ENCODE measurements around the gene MLANA. TPM values are rescaled to one million over a fixed set of nuclear protein-coding genes. Genes with fewer than 3 reads are reported as not detected.

MLANA gene
- total and polyA plus RNA-seq, 9 donors = 0.44 to 5.7 (median 0.66) TPM; not detected in 1

DNA sequence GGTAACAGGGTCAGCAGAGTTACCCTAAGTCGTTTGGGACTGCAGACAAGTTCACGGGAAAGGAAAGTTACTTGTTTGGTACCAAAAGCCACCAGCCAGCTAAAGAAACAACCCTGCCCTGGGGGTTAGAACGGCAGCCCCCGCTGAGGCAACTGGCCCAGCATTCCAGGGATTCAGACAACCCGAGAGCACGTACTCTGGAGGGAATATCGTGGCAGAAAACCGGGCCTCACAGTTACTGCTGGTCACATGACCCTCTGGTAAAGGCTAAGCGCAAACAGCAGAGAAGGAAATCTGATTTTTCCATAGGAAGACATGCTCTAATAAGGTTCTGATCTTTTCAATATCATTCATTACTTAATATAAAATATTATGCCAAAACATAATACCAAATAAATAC is 22.5 kb upstream of the MLANA start:
- Histone ChIP-seq H3K36me3 (ENCODE audit: control insufficient read depth, insufficient read depth, low read length) (no peaks in the 10 kb centered on the region), H3K9me3 (replicated peaks; ENCODE audit: control insufficient read depth, low read depth, low read length) (no peaks in the 10 kb centered on the region), H3K4me1 (ENCODE audit: control insufficient read depth, insufficient read depth, low read length) (no peaks in the 10 kb centered on the region), H3K27me3 (ENCODE audit: control insufficient read depth, insufficient read depth, low read length) (no peaks in the 10 kb centered on the region), H3K27ac (ENCODE audit: low read length) (no peak overlapping the region), H3K4me3 (ENCODE audit: low read length) (no peak overlapping the region)
- 50% methylated on average over 8 of the region's 9 CpGs for WGBS (ENCODE audit: insufficient coverage)
- DNase-seq = no peak

DNA sequence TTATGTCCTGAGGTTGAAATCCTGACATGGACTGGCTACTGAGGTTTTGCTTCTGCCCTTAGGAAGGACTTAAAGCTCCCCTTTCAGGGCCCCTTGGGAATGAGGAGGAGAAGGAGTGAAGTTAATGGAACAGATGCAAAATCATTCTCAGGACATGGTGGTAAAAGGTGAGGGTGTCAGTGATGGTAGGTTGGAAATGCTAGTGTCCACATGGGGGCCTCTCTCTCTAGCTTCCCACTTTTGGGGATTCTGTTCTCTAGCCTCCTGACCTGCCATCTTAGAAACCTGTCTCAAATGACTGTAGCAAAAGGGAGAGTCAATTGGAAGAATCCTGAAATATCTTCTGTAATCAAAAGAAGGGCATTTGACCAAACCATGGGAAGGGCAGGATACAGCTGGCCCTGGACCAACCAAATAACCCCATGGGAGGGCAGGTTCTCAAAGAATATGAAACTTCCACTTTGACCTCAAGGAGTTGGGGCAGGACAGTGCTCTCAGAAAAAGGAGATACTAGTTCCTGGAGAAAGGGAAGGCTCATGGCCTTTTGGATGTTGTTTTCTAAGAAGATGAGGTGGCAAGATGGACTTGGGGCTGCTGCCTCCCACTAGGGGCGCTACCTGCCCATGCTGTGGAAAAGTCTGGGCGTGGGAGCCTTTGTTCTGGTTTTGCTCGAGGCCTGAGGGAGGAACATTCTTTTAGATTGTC is 21.2 kb upstream of the MLANA start:
- H3K27me3 ChIP-seq (ENCODE audit: control insufficient read depth, insufficient read depth, low read length) = no peaks in the 10 kb centered on the region
- no peaks in the 10 kb centered on the region for H3K4me1 ChIP-seq (ENCODE audit: control insufficient read depth, insufficient read depth, low read length)
- 63% methylated on average over 3 of the region's 3 CpGs for WGBS (ENCODE audit: insufficient coverage)
- H3K4me3 ChIP-seq (ENCODE audit: low read length) = no peak overlapping the region
- no peak for DNase-seq
- H3K9me3 ChIP-seq (replicated peaks; ENCODE audit: control insufficient read depth, low read depth, low read length) = no peaks in the 10 kb centered on the region
- H3K36me3 ChIP-seq (ENCODE audit: control insufficient read depth, insufficient read depth, low read length) = no peaks in the 10 kb centered on the region
- H3K27ac ChIP-seq (ENCODE audit: low read length) = no peak overlapping the region

DNA sequence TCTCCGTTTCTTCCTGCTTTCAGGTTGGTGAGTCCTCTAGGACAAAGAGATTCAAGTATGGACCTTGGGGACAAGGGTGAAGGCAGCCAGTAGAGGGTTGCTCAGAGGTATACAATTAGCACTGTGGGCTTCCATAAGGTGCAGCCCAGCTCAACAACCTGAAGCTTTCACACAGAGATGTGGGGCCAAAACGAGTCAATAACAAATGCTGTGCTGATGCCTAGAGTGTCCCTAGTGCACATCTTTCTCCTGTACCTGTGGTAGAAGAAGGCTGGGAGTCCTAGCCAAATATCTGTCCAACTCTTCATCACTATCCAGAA is 20.7 kb upstream of the MLANA start:
- Histone ChIP-seq H3K4me1 (ENCODE audit: control insufficient read depth, insufficient read depth, low read length) (no peaks in the 10 kb centered on the region), H3K4me3 (ENCODE audit: low read length) (no peak overlapping the region), H3K27me3 (ENCODE audit: control insufficient read depth, insufficient read depth, low read length) (no peaks in the 10 kb centered on the region), H3K36me3 (ENCODE audit: control insufficient read depth, insufficient read depth, low read length) (no peaks in the 10 kb centered on the region), H3K9me3 (replicated peaks; ENCODE audit: control insufficient read depth, low read depth, low read length) (no peaks in the 10 kb centered on the region), H3K27ac (ENCODE audit: low read length) (no peak overlapping the region)
- no CpG with 5 or more reads among the region's 2 CpGs for WGBS (ENCODE audit: insufficient coverage)
- DNase-seq = no peak

DNA sequence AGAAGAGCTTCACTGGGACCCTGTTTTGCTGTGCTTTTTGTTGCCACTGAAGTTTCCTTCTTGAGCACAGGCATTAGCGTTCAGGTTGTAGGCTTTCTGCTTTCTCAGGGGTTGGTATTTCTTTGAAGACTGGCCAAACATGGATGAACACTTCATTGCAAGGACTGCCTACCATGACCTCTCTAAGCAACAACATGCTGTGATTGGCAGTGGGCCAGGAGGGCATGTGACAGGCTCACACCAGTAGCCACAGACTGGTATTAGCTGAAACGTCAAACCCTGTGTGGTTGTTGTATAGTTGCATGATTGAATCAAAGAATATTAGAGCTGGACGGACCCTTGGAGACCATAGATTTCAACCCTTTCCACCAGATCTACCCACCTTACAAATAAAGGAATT is 20.0 kb upstream of the MLANA start:
- no peak for DNase-seq

DNA sequence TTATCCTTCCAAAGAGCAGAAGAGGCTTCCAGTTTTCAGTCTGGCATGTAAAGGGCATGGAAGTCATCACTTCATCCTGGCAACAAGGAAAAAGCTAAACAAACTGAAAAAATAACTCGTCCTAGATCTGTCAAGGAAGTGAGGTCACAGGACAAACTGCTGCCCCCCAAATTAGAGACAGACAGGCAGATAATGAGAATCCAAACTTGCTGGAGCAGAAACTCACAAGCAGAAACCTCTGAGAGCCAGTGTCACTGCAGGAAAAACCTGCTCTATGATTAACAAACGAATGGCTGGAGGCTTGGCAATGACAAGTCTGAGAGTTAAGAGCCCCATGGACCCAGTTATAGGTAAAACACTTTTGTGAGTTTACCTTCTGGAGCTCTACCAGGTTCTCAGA is 18.9 kb upstream of the MLANA start:
- Histone ChIP-seq H3K4me1 (ENCODE audit: control insufficient read depth, insufficient read depth, low read length) (no peaks in the 10 kb centered on the region), H3K36me3 (ENCODE audit: control insufficient read depth, insufficient read depth, low read length) (no peaks in the 10 kb centered on the region), H3K9me3 (replicated peaks; ENCODE audit: control insufficient read depth, low read depth, low read length) (no peaks in the 10 kb centered on the region), H3K27ac (ENCODE audit: low read length) (no peak overlapping the region), H3K27me3 (ENCODE audit: control insufficient read depth, insufficient read depth, low read length) (no peaks in the 10 kb centered on the region), H3K4me3 (ENCODE audit: low read length) (no peak overlapping the region)
- WGBS (ENCODE audit: insufficient coverage) = 50% methylated on average over 1 of the region's 2 CpGs
- no peak for DNase-seq

More for the DNA sequence above, 20.0 kb upstream of the MLANA start:
- WGBS (ENCODE audit: insufficient coverage) = no CpG with 5 or more reads among the region's 3 CpGs
- no peaks in the 10 kb centered on the region for H3K9me3 ChIP-seq (replicated peaks; ENCODE audit: control insufficient read depth, low read depth, low read length)
- H3K4me1 ChIP-seq (ENCODE audit: control insufficient read depth, insufficient read depth, low read length) = no peaks in the 10 kb centered on the region
- H3K36me3 ChIP-seq (ENCODE audit: control insufficient read depth, insufficient read depth, low read length) = no peaks in the 10 kb centered on the region
- H3K27me3 ChIP-seq (ENCODE audit: control insufficient read depth, insufficient read depth, low read length) = no peaks in the 10 kb centered on the region
- H3K27ac ChIP-seq (ENCODE audit: low read length) = no peak overlapping the region
- no peak overlapping the region for H3K4me3 ChIP-seq (ENCODE audit: low read length)

DNA sequence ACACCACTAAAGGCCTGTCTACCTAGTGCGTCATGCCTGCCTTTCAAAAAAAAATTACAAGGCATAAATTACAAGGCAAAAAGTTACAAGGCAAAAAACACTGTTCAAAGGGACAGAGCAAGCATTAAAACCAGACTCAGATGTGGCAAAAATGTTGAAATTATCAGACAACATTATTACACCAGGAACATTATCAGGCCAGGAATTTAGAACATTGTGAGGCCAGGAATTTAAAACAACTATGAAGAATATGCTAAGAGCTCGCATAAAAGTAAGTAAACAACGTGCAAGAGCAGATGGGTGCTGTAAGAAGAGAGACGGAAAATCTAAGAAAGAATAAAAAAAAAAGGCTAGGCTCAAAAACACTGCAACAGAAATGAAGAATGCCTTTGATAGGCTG is 18.2 kb upstream of the MLANA start:
- H3K4me3 ChIP-seq (ENCODE audit: low read length) = no peak overlapping the region
- WGBS (ENCODE audit: insufficient coverage) = 90% methylated on average over 2 of the region's 4 CpGs
- H3K9me3 ChIP-seq (replicated peaks; ENCODE audit: control insufficient read depth, low read depth, low read length) = no peaks in the 10 kb centered on the region
- no peak for DNase-seq
- no peaks in the 10 kb centered on the region for H3K36me3 ChIP-seq (ENCODE audit: control insufficient read depth, insufficient read depth, low read length)
- no peaks in the 10 kb centered on the region for H3K27me3 ChIP-seq (ENCODE audit: control insufficient read depth, insufficient read depth, low read length)
- H3K4me1 ChIP-seq (ENCODE audit: control insufficient read depth, insufficient read depth, low read length) = no peaks in the 10 kb centered on the region
- H3K27ac ChIP-seq (ENCODE audit: low read length) = no peak overlapping the region

DNA sequence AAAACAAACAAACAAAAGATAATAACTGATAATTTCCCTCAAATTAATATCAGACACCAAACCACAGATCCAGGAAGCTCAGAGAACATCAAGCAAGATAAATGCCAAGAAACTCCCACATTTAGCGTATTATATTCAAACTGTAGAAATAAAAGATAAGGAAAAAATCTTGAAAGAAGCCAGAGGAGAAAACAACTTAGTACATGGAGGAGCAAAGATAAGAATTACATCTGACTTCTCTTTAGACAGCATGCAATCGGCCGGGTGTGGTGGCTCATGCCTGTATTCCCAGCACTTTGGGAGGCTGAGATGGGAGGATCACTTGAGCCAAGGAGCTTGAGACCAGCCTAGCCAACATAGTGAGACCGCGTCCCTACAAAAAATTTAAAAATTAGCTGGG is 17.2 kb upstream of the MLANA start:
- no peaks in the 10 kb centered on the region for H3K36me3 ChIP-seq (ENCODE audit: control insufficient read depth, insufficient read depth, low read length)
- no peaks in the 10 kb centered on the region for H3K9me3 ChIP-seq (replicated peaks; ENCODE audit: control insufficient read depth, low read depth, low read length)
- H3K4me3 ChIP-seq (ENCODE audit: low read length) = no peak overlapping the region
- H3K27me3 ChIP-seq (ENCODE audit: control insufficient read depth, insufficient read depth, low read length) = no peaks in the 10 kb centered on the region
- no peaks in the 10 kb centered on the region for H3K4me1 ChIP-seq (ENCODE audit: control insufficient read depth, insufficient read depth, low read length)
- H3K27ac ChIP-seq (ENCODE audit: low read length) = no peak overlapping the region
- DNase-seq = no peak
- 100% methylated on average over 3 of the region's 5 CpGs for WGBS (ENCODE audit: insufficient coverage)

DNA sequence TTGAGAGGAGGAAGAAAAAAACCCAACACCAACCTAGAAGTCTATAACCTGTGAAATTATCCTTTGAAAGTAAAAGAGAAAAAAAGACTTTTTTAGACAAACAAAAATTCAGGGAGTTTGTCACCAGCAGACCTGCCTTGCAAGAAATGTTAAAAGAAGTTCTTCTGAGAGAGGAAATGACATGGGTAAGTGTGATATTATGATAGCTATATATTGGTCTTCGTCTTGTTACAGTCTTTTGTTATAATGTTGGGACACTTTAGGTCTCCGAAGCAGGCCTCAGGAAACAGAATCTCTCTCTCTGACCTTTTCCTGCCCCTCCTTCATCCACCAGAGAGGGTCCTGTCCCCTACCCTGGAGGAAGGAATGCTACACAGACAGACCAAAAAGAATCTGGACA is 16.6 kb upstream of the MLANA start:
- no CpG with 5 or more reads among the region's 2 CpGs for whole genome bisulfite sequencing (ENCODE audit: insufficient coverage)
- H3K9me3 ChIP-seq (replicated peaks; ENCODE audit: control insufficient read depth, low read depth, low read length) = no peaks in the 10 kb centered on the region
- no peaks in the 10 kb centered on the region for H3K36me3 ChIP-seq (ENCODE audit: control insufficient read depth, insufficient read depth, low read length)
- no peaks in the 10 kb centered on the region for H3K4me1 ChIP-seq (ENCODE audit: control insufficient read depth, insufficient read depth, low read length)
- DNase-seq = no peak
- no peaks in the 10 kb centered on the region for H3K27me3 ChIP-seq (ENCODE audit: control insufficient read depth, insufficient read depth, low read length)
- no peak overlapping the region for H3K4me3 ChIP-seq (ENCODE audit: low read length)
- H3K27ac ChIP-seq (ENCODE audit: low read length) = no peak overlapping the region

DNA sequence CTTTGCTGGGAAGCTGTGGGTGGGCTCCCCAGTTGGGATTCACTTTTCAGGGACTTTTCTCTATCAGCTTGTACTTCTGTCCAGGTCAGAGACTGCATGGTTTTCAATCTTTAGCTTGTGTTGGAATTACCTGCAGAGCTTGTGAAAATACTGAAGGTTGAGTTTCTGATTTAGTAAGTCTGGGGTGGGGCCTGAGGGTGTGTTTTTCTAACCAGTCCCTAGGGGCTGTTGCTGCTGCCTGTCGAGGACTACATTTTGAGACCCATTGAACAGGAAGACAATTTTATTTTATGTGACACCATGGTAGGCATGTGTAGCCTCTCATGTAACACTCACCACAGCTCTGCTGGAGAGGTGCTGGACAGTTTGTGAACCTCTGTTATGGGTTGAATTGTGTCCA is 14.7 kb upstream of the MLANA start:
- Histone ChIP-seq H3K27ac (ENCODE audit: low read length) (no peak overlapping the region), H3K9me3 (replicated peaks; ENCODE audit: control insufficient read depth, low read depth, low read length) (no peaks in the 10 kb centered on the region), H3K36me3 (ENCODE audit: control insufficient read depth, insufficient read depth, low read length) (no peaks in the 10 kb centered on the region), H3K4me3 (ENCODE audit: low read length) (no peak overlapping the region), H3K4me1 (ENCODE audit: control insufficient read depth, insufficient read depth, low read length) (no peaks in the 10 kb centered on the region), H3K27me3 (ENCODE audit: control insufficient read depth, insufficient read depth, low read length) (no peaks in the 10 kb centered on the region)
- no peak for DNase-seq
- no CpG with 5 or more reads among the region's 1 CpG for WGBS (ENCODE audit: insufficient coverage)

DNA sequence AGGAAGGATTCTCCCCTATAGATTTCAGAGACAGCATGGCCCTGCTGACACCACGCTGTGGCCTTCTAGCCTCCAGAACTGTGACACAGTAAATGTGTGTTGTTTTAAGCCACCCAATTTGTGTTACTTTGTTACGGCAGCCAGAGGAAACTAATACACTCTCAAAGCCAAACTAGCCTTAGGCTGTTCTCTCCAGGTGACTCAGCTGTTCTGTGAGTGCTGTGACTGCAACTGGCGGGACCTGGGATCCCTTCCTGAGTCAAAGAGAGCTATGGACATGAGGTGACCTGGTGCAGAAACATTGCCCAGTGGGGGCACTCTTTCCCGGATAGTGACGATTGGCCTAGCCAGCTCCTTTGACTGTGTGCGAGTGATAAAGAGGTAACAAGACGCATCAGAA is 14.0 kb upstream of the MLANA start:
- no peaks in the 10 kb centered on the region for H3K36me3 ChIP-seq (ENCODE audit: control insufficient read depth, insufficient read depth, low read length)
- no peaks in the 10 kb centered on the region for H3K9me3 ChIP-seq (replicated peaks; ENCODE audit: control insufficient read depth, low read depth, low read length)
- no peak for DNase-seq
- no peak overlapping the region for H3K27ac ChIP-seq (ENCODE audit: low read length)
- H3K4me3 ChIP-seq (ENCODE audit: low read length) = no peak overlapping the region
- no peaks in the 10 kb centered on the region for H3K4me1 ChIP-seq (ENCODE audit: control insufficient read depth, insufficient read depth, low read length)
- H3K27me3 ChIP-seq (ENCODE audit: control insufficient read depth, insufficient read depth, low read length) = no peaks in the 10 kb centered on the region
- WGBS (ENCODE audit: insufficient coverage) = no CpG with 5 or more reads among the region's 7 CpGs
